LNCAP (cell line): ENCODE measurements around the gene KBTBD12.

Experiments used
- CTCF ChIP-seq: fragments of 450-650 bp; IDR thresholded peaks from 2 replicates; pipeline ENCODE4 v1.5.1; 2017; ENCODE audit warnings: mild to moderate bottlenecking

KBTBD12 gene

GRCh38 chr3:127991251-127991650, 76.2 kb downstream of the KBTBD12 start:
- no peak for TF ChIP-seq CTCF

- TF ChIP-seq CTCF: no peak
Observed at GRCh38 chr3:127991681-127992080, 76.6 kb downstream of the KBTBD12 start.

- no peak for TF ChIP-seq CTCF
Observed at GRCh38 chr3:127992127-127992526, 77.1 kb downstream of the KBTBD12 start.

GRCh38 chr3:127994011-127994410, 79.0 kb downstream of the KBTBD12 start:
- TF ChIP-seq CTCF: no peak

DNA sequence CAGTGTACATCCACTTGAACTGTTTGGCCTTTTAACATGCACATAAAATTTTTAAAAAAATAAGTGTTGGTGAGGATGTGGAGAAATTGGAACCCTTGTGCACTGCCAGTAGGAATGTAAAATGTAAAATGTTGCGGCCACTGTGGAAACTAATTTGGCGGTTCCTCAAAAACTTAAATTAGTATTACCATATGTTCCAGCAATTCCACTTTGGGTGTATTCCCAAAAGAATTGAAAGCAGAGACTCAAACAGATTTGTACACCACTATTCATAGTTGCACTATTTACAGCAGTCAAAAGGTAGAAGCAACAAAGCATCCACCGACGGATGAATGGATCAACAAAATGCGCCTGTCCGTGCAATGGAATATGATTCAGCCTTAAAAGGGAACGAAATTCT, 82.0 kb downstream of the KBTBD12 start:
- no peak for TF ChIP-seq CTCF

DNA sequence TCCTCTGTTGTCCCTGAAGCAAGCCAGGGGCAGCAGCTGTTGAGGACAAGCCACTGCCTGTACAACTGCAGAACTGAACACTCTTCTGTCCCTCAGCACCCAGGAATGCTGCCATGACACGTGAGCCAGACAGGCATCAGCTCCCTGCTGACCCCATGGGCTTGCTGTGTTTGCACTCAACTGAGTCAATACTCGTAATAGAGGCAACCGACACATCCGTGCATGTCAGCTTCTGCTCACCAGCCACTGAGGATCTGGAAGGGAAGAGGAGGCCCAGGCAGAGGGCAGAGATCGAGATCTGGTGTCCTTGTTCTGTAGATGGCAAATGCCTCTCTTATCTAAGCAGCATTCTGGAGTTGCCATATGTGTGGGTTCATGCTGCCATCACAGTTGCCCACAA, 82.9 kb downstream of the KBTBD12 start:
- TF ChIP-seq CTCF: no peak

- no peak for TF ChIP-seq CTCF
Observed at GRCh38 chr3:127998596-127998995, 83.6 kb downstream of the KBTBD12 start.

DNA sequence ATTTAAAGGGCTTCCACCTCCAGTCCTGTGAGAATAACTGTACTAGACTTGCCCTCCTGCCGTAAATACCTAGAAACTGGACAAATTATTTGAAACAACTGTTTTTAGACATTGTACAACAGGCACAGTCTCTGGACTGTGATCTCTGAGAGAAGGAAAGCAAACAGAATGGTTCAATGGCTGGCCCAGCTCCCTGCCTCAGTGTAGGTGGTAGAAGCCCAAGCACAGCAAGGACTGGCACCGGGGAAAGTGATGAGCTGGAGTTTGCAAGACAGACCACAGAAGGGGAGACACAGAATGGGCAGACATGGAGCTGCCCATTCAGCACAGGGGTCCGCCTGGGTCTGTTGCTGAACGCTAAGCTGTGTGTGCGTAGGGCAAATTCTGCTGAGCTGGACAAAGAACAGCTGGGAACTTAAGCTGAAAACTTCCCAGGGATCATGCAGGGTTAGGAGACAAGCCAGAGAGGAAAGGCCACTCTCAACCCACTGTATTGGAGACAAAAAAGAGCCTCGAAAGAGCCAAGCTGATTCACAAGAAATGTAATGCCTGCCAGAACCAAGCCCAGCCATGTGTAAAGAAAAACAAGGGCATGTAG, 84.6 kb downstream of the KBTBD12 start:
- no peak for TF ChIP-seq CTCF
